Right lobe of liver (tissue), 4 donors: ENCODE results near the gene C17orf58.
"Not testable (repeated sequence)": the region's sequence is repeated elsewhere in the genome, so short reads cannot be mapped to it uniquely, and the experiment has no call there.

ENCODE experiments used
- POLR2A ChIP-seq: fragments of 450-650 bp; IDR thresholded peaks from one replicate; pipeline ENCODE4 v1.6.1; 2017; ENCODE audit warnings: antibody characterized with exemption, mild to moderate bottlenecking
- TF ChIP-seq, protein P1 (sequence below), 4 donors: fragments of 200-600 bp in 3 of 4; fragments of 450-650 bp in 1 of 4; IDR thresholded peaks; one replicate each; pipeline versions ENCODE4 v1.5.1 to v1.8.0; 2016 to 2022; ENCODE audit warnings: antibody characterized with exemption in 4 of 4, mild to moderate bottlenecking in 2 of 4
- donor health status: DM: no; HTN: no; CAD: no.
- donor health status: DM: no; HTN: no; CAD: no.
- donor health status: DM: no; HTN: yes; CAD: no.

DNA sequence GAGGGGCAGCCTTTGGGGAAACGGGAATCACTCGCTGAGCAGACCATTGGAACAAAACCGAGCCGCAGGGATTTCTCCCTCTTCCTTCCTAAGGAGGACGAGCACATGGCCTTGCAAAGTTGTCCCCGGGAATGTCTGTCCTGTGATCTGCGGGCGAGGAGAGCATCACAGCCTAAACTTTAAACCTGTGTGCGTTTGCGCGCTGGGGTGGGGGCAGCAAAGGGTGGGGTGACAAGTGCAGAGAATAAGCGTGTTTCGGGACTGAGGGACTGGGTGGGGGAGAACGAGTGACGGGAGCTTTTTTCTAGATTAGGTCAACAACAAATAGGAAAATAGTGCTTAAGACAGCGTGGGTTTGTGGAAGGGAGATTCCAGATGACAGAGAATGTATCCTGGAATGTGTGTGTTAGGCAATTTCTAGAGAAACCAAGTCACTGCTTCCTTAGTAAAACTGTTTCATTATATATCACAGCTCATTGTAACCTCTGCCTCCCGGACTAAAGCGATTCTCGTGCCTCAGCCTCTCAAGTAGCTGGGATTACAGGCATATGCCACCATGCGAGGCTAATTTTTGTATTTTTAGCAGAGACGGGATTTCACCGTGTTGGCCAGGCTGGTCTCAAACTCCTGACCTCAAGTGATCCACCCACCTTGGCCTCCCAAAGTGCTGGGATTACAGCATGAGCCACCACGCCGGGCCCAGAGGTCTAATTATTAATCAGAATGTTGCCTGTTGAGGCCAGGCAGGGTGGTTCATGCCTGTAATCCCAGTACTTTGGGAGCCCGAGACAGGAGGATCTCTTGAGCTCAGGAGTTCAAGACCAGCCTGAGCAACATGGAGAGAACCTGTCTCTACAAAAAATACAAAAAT lies at the start of gene C17orf58:
- TF ChIP-seq, protein P1, sequence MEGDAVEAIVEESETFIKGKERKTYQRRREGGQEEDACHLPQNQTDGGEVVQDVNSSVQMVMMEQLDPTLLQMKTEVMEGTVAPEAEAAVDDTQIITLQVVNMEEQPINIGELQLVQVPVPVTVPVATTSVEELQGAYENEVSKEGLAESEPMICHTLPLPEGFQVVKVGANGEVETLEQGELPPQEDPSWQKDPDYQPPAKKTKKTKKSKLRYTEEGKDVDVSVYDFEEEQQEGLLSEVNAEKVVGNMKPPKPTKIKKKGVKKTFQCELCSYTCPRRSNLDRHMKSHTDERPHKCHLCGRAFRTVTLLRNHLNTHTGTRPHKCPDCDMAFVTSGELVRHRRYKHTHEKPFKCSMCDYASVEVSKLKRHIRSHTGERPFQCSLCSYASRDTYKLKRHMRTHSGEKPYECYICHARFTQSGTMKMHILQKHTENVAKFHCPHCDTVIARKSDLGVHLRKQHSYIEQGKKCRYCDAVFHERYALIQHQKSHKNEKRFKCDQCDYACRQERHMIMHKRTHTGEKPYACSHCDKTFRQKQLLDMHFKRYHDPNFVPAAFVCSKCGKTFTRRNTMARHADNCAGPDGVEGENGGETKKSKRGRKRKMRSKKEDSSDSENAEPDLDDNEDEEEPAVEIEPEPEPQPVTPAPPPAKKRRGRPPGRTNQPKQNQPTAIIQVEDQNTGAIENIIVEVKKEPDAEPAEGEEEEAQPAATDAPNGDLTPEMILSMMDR (IDR thresholded peaks at IDR 0.05): not testable (repeated sequence)
- not testable (repeated sequence) for TF ChIP-seq POLR2A
